ENCODE measurements around the gene EFCAB3.
"Not testable (repeated sequence)": the region's sequence is repeated elsewhere in the genome, so short reads cannot be mapped to it uniquely, and the experiment has no call there.

EFCAB3 gene

GRCh38 chr17:62380253-62380652 lies at the start of gene EFCAB3:
Gene EFCAB3 (plus strand): TSS chr17:62380553. CDS start chr17:62382980, 2,427 bp downstream.
- TF ChIP-seq GATA1 (IDR thresholded peaks at IDR 0.05; ENCODE audit: low read depth, low read length) (no peak), POLR2A (IDR thresholded peaks at IDR 0.05; ENCODE audit: low read length) (no peak)
- DNase-seq, result no peak

GRCh38 chr17:62336527-62336926 lies 43.8 kb upstream of the EFCAB3 start:
- no peak for DNase-seq
- no peak for TF ChIP-seq GATA1 (IDR thresholded peaks at IDR 0.05; ENCODE audit: low read depth, low read length)
- TF ChIP-seq POLR2A (IDR thresholded peaks at IDR 0.05; ENCODE audit: low read length), result no peak

DNA sequence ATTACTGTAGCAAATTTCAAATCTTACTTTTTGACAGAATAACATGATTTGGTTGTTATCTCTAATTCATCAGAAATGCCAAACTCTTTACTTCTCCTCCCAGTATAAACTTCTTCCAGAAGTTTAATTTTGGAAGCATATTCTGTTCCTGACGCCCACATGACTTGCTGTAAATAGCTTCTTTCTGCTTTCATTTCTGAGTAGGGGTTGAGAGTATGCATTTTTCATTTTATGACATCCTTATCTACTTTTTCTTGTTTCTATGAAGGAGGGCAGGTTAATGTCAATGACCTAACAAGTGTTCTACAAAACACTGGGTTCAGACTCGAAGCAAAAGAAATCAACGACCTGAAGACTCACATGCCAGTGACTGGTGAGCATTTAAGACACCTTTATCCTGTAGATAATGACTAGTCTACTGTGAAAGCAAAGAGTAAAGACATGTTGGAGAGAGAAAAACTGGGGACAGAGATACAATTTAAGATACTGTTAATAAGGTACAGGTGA lies 36.5 kb upstream of the EFCAB3 start:
- TF ChIP-seq POLR2A (IDR thresholded peaks at IDR 0.05; ENCODE audit: low read length), result no peak
- no peak for TF ChIP-seq GATA1 (IDR thresholded peaks at IDR 0.05; ENCODE audit: low read depth, low read length)
- no peak for DNase-seq

DNA sequence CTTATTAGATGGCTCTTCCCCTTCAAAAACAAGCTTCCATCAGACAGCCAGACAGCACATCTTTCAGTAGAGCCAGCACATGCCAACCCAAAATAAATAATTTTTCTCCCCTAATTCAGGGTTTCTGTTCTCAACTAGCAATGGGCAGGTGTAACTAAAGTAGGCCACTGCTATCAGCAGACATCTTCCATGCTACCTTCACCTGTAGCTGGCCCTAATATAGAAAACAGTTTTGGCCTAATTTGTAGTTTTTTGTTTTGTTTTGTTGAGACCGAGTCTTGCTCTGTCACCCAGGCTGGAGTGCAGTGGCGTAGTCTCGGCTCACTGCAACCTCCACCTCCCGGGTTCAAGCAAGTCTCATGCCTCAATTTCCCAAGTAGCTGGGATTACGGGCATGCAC lies 29.2 kb upstream of the EFCAB3 start:
- no peak for DNase-seq
- TF ChIP-seq GATA1 (IDR thresholded peaks at IDR 0.05; ENCODE audit: low read depth, low read length) (no peak), POLR2A (IDR thresholded peaks at IDR 0.05; ENCODE audit: low read length) (no peak)

GRCh38 chr17:62366191-62366590 lies 14.2 kb upstream of the EFCAB3 start:
- TF ChIP-seq POLR2A (IDR thresholded peaks at IDR 0.05; ENCODE audit: low read length) (no peak), GATA1 (IDR thresholded peaks at IDR 0.05; ENCODE audit: low read depth, low read length) (no peak)
- DNase-seq, result no peak

GRCh38 chr17:62381561-62381960 lies 1.2 kb downstream of the EFCAB3 start:
- TF ChIP-seq GATA1 (IDR thresholded peaks at IDR 0.05; ENCODE audit: low read depth, low read length) (no peak), POLR2A (IDR thresholded peaks at IDR 0.05; ENCODE audit: low read length) (no peak)

DNA sequence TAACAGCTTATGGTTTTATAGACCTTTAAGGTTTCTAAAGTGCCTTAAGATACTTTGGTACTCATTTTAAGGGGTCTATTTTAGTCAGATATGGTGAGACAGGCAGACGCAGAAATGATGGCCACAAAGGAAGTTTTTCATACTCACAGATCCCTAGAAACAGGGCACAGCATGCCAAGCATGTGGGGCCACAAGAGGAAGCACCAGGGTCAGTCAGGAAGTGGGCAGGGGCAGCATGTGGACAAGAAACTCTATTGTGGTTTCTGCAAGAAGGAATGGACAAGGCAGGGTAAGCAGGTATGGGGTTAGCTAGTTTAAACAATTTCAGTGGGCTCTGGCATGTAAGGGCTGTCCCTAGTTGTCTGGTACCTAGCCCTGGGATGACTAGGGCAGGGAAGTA lies 8.5 kb downstream of the EFCAB3 start:
- TF ChIP-seq GATA1 (IDR thresholded peaks at IDR 0.05; ENCODE audit: low read depth, low read length) (no peak), POLR2A (IDR thresholded peaks at IDR 0.05; ENCODE audit: low read length) (no peak)

More at GRCh38 chr17:62381561-62381960, 1.2 kb downstream of the EFCAB3 start:
- DNase-seq, result no peak

GRCh38 chr17:62392908-62393307 lies 12.6 kb downstream of the EFCAB3 start:
- TF ChIP-seq POLR2A (IDR thresholded peaks at IDR 0.05; ENCODE audit: low read length) (no peak), GATA1 (IDR thresholded peaks at IDR 0.05; ENCODE audit: low read depth, low read length) (no peak)
- no peak for DNase-seq

More for the DNA sequence above, 8.5 kb downstream of the EFCAB3 start:
- DNase-seq, result no peak

DNA sequence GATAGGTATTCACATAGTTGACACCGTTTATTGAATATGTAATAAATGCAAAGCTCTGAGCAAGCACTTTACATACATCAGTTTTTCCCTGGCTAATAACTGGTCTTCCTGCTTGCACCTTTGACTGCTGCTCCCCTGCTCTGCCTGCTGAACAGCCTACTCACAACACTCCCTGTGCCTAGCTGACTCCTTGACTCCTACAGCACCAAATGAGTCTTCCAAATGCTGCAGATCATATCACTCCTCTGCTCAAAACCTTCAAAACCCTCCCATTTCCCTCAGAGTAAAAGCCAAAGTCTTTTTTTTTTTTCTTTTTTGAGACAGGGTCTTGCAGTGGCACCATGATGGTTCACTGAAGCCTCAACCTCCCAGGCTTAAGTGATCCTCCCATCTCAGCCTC lies 18.5 kb downstream of the EFCAB3 start:
- no peak for DNase-seq
- TF ChIP-seq POLR2A (IDR thresholded peaks at IDR 0.05; ENCODE audit: low read length) (no peak), GATA1 (IDR thresholded peaks at IDR 0.05; ENCODE audit: low read depth, low read length) (no peak)

DNA sequence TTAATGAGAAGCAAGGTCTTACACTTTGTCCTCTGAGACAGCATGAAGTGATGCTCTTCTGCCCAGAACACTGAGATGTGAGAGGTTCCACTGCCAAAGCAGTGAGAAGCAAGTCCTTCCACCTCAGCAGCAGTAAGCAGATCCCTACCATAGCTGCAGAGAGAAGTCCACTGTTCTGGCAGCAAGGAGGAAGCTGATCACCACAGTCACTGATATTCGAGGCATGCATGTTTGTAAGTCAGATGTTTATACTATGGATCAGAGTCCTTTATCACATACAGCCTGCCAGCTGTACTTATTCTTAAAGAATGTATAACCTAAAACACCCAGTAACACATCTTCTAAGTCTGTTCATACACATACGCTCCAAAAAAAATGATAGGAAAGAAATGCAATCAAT lies 25.1 kb downstream of the EFCAB3 start:
- TF ChIP-seq GATA1 (IDR thresholded peaks at IDR 0.05; ENCODE audit: low read depth, low read length) (no peak), POLR2A (IDR thresholded peaks at IDR 0.05; ENCODE audit: low read length) (no peak)
- no peak for DNase-seq

DNA sequence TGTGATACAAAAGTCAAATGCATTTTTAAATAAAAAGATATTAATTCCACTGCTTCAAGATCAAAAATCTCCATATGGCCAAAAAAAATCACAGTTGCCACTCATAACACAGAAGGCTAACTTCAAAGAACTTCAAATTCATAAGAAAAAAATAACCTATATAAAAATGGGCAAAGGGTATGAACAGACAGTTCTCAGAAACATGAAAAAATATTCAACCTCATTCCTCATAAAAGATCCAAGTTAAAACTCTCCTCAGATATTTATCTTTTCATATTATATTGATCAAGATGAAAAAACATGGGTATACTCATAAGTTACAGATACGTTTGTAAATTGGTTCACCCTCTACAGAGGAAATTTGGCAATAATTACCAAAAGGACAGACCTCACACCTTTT lies 32.7 kb downstream of the EFCAB3 start:
- not testable (repeated sequence) for DNase-seq

- peak; percentile 93 to 95 for DNase-seq
- peak; percentile 84 for TF ChIP-seq POLR2A (IDR thresholded peaks at IDR 0.05; ENCODE audit: low read length)
These were observed 43.5 kb downstream of the EFCAB3 start, which contains the start of gene METTL2A for GRCh38 chr17:62423647-62424461. Gene METTL2A (plus strand): TSS chr17:62423897. CDS start chr17:62423903, 6 bp downstream.

GRCh38 chr17:62426214-62426613 lies 45.9 kb downstream of the EFCAB3 start:
- not testable (repeated sequence) for DNase-seq

DNA sequence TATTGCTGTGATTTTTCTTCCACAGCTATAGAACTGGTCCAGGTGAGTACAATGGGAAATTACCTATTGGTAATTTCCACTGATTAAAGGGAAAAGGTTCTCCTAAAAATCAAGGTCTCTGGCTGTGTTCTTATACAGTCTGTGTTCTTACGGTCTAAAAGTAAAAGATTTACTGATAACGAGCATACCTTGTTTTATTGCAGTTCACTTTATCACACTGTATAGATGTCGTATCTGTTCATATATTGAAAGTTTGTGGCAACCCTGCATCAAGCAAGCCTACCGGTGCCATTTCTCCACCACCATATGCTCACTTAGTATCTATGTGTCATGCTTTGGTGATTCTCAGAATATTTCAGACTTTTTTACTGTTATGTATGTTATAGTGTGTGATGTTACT lies 54.9 kb downstream of the EFCAB3 start:
- DNase-seq, result not testable (repeated sequence)

DNA sequence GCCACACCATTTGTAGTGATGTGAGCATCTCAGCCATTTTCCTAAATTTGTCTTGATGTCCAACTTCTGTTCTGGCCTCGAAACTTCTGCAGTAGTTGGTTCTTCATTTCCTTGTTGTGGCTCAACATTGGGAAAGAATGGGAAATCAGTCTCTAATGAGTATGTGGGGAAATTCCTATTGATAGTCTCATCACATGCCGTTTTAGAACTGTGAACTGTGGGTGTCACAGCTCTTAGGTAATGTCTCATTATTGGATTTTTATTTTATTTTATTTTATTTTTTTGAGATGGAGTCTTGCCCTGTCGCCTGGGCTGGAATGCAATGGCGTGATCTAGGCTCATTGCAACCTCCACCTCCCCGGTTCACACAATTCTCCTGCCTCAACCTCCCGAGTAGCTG lies 60.8 kb downstream of the EFCAB3 start:
- not testable (repeated sequence) for DNase-seq

GRCh38 chr17:62444063-62444462 lies 63.7 kb downstream of the EFCAB3 start:
- TF ChIP-seq POLR2A (IDR thresholded peaks at IDR 0.05; ENCODE audit: low read length), result no peak
- no peak for TF ChIP-seq GATA1 (IDR thresholded peaks at IDR 0.05; ENCODE audit: low read depth, low read length)
- DNase-seq, result no peak

DNA sequence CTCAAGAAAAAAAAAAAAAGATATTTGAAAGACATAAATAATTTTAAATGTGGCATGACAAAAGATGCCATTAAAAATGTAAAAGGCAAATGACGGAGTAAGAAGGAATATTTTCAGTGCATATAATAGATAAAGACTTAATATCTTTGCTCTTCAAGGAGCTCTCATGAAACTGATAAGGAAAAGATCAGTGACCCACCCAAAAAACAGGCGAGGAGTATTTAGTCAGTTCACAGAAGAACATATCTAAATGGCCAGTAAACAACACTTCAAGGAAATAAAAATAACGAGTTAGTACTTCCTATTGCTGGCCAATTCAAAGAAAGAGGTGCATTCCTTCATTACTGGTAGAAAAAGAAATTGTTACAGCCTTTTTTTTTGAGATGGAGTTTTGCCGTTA lies 65.4 kb downstream of the EFCAB3 start:
- peak; percentile 54 to 76 for DNase-seq

DNA sequence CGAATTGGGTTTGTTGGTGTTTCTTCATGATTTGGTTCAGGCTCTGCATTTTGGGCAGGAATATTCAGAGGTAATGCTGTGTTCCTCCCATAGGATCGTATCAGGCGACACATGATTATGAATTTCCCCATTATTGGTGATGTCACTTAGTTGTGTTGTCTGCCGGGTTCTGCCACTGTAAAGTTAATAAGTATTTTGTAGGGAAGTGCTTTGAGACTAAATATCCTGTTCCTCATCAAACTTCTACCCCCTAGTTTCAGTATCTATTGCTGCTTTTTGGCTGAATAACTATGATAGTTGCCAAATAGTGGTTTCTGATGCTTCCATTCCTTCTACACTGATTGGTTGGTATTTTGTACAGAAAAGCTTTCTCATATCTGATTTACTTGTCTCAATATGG lies 71.8 kb downstream of the EFCAB3 start:
- DNase-seq, result not testable (repeated sequence)

DNA sequence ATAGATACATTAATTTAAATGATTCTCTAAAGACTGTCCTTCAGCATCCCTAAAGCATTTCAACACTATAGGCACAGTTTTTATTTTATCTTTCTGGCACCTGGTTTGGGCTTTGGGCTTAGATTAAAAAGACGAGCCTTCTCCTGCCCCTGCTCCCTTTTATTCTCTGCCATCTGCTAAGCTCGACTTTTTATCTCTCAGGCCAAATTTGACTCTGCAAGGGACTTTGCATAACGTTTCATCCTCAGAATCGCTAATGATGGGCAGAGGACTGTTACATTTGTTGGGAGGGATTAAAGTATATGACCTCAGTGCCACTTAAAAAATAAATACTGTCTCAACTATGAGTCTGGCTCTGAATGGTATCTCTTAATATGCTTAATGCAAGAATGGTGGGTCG lies 72.7 kb downstream of the EFCAB3 start:
- not testable (repeated sequence) for DNase-seq

DNA sequence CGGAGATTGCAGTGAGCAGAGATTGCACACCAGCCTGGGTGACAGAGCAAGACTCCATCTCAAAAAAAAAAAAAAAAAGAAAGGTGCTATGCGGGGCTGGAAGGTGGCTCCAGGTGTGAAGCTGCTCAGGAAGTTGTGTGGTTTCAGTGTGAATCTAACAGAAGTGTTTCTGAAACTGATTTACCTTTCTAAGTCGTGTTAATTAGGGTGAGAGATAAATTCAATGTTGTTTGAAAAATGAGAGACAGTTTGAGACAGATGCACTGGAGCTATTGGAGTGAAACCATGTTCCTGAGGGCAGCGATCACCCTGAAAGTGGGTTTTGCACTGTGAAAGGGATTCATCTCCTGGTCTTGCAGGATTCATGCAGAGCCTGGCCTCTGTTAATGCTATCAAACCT lies 73.3 kb downstream of the EFCAB3 start:
- not testable (repeated sequence) for DNase-seq

GRCh38 chr17:62454111-62454510 lies 73.8 kb downstream of the EFCAB3 start:
- DNase-seq, result not testable (repeated sequence)

All from erythroblast (primary cell).